NT2/D1 (cell line): ENCODE results near the gene CDC26.

Experiments used
- SUZ12 ChIP-seq: IDR thresholded peaks from 2 replicates; pipeline ENCODE4 v1.6.1; 2011; ENCODE audit not compliant: insufficient read length, insufficient read depth; ENCODE audit errors: extremely low read depth
- YY1 ChIP-seq: IDR thresholded peaks from 2 replicates; pipeline ENCODE4 v1.6.1; 2011; ENCODE audit not compliant: insufficient read length, insufficient read depth

DNA sequence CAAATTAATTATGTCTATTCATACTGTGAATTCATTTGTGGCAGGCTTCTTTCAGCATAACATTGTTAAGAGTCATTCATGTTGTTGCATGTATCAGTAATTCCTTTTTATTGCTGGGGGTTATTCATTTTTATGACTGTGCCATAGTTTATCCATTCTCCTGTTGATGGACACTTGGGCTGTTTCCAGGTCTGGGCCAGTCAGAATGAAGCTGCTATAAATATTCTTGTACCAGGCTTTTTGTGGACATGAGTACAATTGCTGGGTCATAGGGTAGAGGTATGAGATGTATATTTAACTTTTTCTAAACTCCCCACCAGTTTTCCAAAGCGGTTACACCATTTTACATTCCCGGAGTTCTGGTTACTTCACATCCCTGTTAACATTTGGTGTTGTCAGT is 13.7 kb upstream of the CDC26 start:
- TF ChIP-seq YY1 (no peak), SUZ12 (no peak)
